Motor neuron (in vitro differentiated cells): ENCODE measurements around the gene TRAPPC3. TPM values are rescaled to one million over a fixed set of nuclear protein-coding genes. Genes with fewer than 3 reads are reported as not detected.

Source experiments
- ATAC-seq, 8 experiments: fragments of 200-7000 bp; cut with Tn5 transposase; replicated peaks in 6 of 8; 2 replicates each; pipeline ENCODE4 v1.8.0; 2021; ENCODE audit warnings: mild to moderate bottlenecking in 8 of 8, moderate library complexity in 8 of 8
- H3K27ac ChIP-seq, 2 donors: fragments of 250-450 bp; sonication (Bioruptor Pico); 2 replicates each; pipeline ENCODE4 v1.9.0; 2021; ENCODE audit warnings: antibody characterized with exemption in 2 of 2, mild to moderate bottlenecking in 2 of 2, moderate library complexity in 1 of 2
- H3K4me1 ChIP-seq, 2 donors: fragments of 250-450 bp; sonication (Bioruptor Pico); replicated peaks in 1 of 2; 2 replicates each; pipeline ENCODE4 v1.6.1; 2021; ENCODE audit warnings: antibody characterized with exemption in 2 of 2, mild to moderate bottlenecking in 2 of 2, moderate library complexity in 1 of 2
- H3K4me3 ChIP-seq, 5 donors: fragments of 250-450 bp; sonication (Bioruptor Pico); 2 replicates each; pipeline ENCODE4 v1.9.0; 2021; ENCODE audit warnings: antibody characterized with exemption in 5 of 5, mild to moderate bottlenecking in 5 of 5, moderate library complexity in 4 of 5
- WGBS, 10 experiments: fragments of 450-650 bp; shearing (Covaris generic); methylation state at CpG; one replicate each; pipeline ENCODE4 v1.0.0; 2022; 5-methylcytosine and 5-hydroxymethylcytosine counted together
- in situ Hi-C, 9 experiments: fragments of 400-800 bp; cut with MboI; loops; one replicate each; pipeline ENCODE4 v1.15.0; 2021; ENCODE audit warnings: low sequenced_read_pairs in 9 of 9, low pct_unique_long_range_greater_than_20kb in 2 of 9; ENCODE audit not compliant: unreplicated experiment in 9 of 9
- total RNA-seq, 8 experiments: library from RNA; unstranded; fragments of 300-600 nt; gene quantifications; 2 replicates each; pipeline versions ENCODE4 v1.2.3 to v1.2.4, GENCODE V29; 2022

The TRAPPC3 gene
- total RNA-seq, 8 experiments from 2014 or later, result 56.1 to 121 (median 69.5) TPM

- H3K27ac ChIP-seq, result peak within 1 kb of the TSS; percentile 100
- 0% methylated on average over 2 to 7 of the region's 88 CpGs; no CpG with 5 or more reads in 6 of the 10 experiments for WGBS, 10 experiments
- in situ Hi-C loops, result loop anchor here in 3 of 9 experiments (25.0 kb wide), 2 partner anchors 132 to 257 kb away; no protein-coding TSS in a partner anchor
- H3K4me3 ChIP-seq, result peak within 1 kb of the TSS; percentile 74 to 96 (median 92)
- peaks cover 37 to 41% of the 10 kb centered on the region in 2 donors for H3K4me1 ChIP-seq
- peak; percentile 72 to 81 (median 74) for ATAC-seq
Observed at GRCh38 chr1:36155408-36156328, 6.4 kb upstream of the TRAPPC3 start, which contains the start of gene MAP7D1. MAP7D1 (plus strand) TSS chr1:36156160; CDS start chr1:36156418, 258 bp downstream.

- in situ Hi-C loops, result loop anchor here in 3 of 9 experiments (25.0 kb wide), 2 partner anchors 132 to 257 kb away; no protein-coding TSS in a partner anchor
- Histone ChIP-seq H3K27ac (peak overlapping the region; percentile 100), H3K4me1 (peaks cover 42 to 43% of the 10 kb centered on the region in 2 donors), H3K4me3 (peak overlapping the region; percentile 74 to 96 (median 92))
- 22 to 100% (median 41%) methylated on average over 1 to 4 of the region's 6 CpGs; no CpG with 5 or more reads in 5 of the 10 experiments for WGBS, 10 experiments
- ATAC-seq, result no peak
Observed at GRCh38 chr1:36154765-36155407, 5.6 kb upstream of the TRAPPC3 start.

- peaks cover 42 to 45% of the 10 kb centered on the region in 2 donors for H3K4me1 ChIP-seq
- in situ Hi-C loops, result loop anchor here in 3 of 9 experiments (25.0 kb wide), 2 partner anchors 133 to 258 kb away; no protein-coding TSS in a partner anchor
- WGBS, 10 experiments, result 72 to 100% (median 95%) methylated on average over 1 to 5 of the region's 6 CpGs; no CpG with 5 or more reads in 3 of the 10 experiments
- no peak overlapping the region for H3K4me3 ChIP-seq
- peak overlapping the region in 1 of 2 donors; percentile 100 for H3K27ac ChIP-seq
- ATAC-seq, result no peak
Observed at GRCh38 chr1:36154335-36154734, 5.0 kb upstream of the TRAPPC3 start.

- no peak for ATAC-seq
- in situ Hi-C loops, result loop anchor here in 3 of 9 experiments (25.0 kb wide), 2 partner anchors 134 to 259 kb away; no protein-coding TSS in a partner anchor
Observed at GRCh38 chr1:36153476-36153875, 4.2 kb upstream of the TRAPPC3 start.

GRCh38 chr1:36151845-36152203 is 2.5 kb upstream of the TRAPPC3 start:
- H3K4me3 ChIP-seq, result no peak overlapping the region
- ATAC-seq, result no peak
- peak overlapping the region in 1 of 2 donors; percentile 90 for H3K27ac ChIP-seq
- H3K4me1 ChIP-seq, result peaks cover 31 to 34% of the 10 kb centered on the region in 2 donors
- in situ Hi-C loops, result loop anchor here in 3 of 9 experiments (25.0 kb wide), 2 partner anchors 135 to 260 kb away; no protein-coding TSS in a partner anchor
- 16 to 68% (median 34%) methylated on average over 1 to 3 of the region's 3 CpGs; no CpG with 5 or more reads in 6 of the 10 experiments for WGBS, 10 experiments

More at GRCh38 chr1:36153476-36153875, 4.2 kb upstream of the TRAPPC3 start:
- Histone ChIP-seq H3K4me1 (peaks cover 38 to 42% of the 10 kb centered on the region in 2 donors), H3K27ac (no peak overlapping the region), H3K4me3 (no peak overlapping the region)
- WGBS, 10 experiments, result 80 to 100% (median 96%) methylated on average over 1 to 6 of the region's 6 CpGs; no CpG with 5 or more reads in 4 of the 10 experiments

- no peak for ATAC-seq
- Histone ChIP-seq H3K4me3 (peak overlapping the region in 3 of 5 donors; percentile 4 to 7 (median 5)), H3K4me1 (peaks cover 31 to 34% of the 10 kb centered on the region in 2 donors), H3K27ac (peak overlapping the region; percentile 84 to 90)
- in situ Hi-C loops, result loop anchor here in 3 of 9 experiments (25.0 kb wide), 2 partner anchors 136 to 261 kb away; no protein-coding TSS in a partner anchor
- 0 to 42% (median 0%) methylated on average over 1 of the region's 1 CpG; no CpG with 5 or more reads in 6 of the 10 experiments for WGBS, 10 experiments
Observed at GRCh38 chr1:36151134-36151844, 2.0 kb upstream of the TRAPPC3 start.

GRCh38 chr1:36150296-36151133 is 1.2 kb upstream of the TRAPPC3 start:
- peak; percentile 52 to 71 (median 64) for ATAC-seq
- WGBS, 10 experiments, result 0 to 18% (median 2%) methylated on average over 1 to 7 of the region's 12 CpGs; no CpG with 5 or more reads in 4 of the 10 experiments
- H3K27ac ChIP-seq, result peak overlapping the region; percentile 84 to 90
- H3K4me1 ChIP-seq, result peaks cover 31 to 34% of the 10 kb centered on the region in 2 donors
- peak overlapping the region in 3 of 5 donors; percentile 5 to 11 (median 7) for H3K4me3 ChIP-seq
- in situ Hi-C loops, result loop anchor here in 3 of 9 experiments (25.0 kb wide), 2 partner anchors 137 to 262 kb away; no protein-coding TSS in a partner anchor

- H3K27ac ChIP-seq, result peak overlapping the region; percentile 84 to 90
- in situ Hi-C loops, result loop anchor here in 3 of 9 experiments (25.0 kb wide), 2 partner anchors 137 to 262 kb away; no protein-coding TSS in a partner anchor
- H3K4me3 ChIP-seq, result peak overlapping the region in 4 of 5 donors; percentile 3 to 8 (median 6)
- 0 to 60% (median 43%) methylated on average over 1 to 6 of the region's 6 CpGs; no CpG with 5 or more reads in 1 of the 10 experiments for WGBS, 10 experiments
- peaks cover 27 to 30% of the 10 kb centered on the region in 2 donors for H3K4me1 ChIP-seq
- ATAC-seq, result no peak
Observed at GRCh38 chr1:36149973-36150295, 648 bp upstream of the TRAPPC3 start.

- ATAC-seq, result peak in 2 of 8 experiments; percentile 5 to 9
Observed at GRCh38 chr1:36148821-36149236, 457 bp downstream of the TRAPPC3 start.

GRCh38 chr1:36144413-36144812 is 4.9 kb downstream of the TRAPPC3 start:
- no peak overlapping the region for H3K27ac ChIP-seq
- in situ Hi-C loops, result no loop called here
- ATAC-seq, result no peak

More at GRCh38 chr1:36148821-36149236, 457 bp downstream of the TRAPPC3 start:
- Histone ChIP-seq H3K4me3 (peak overlapping the region; percentile 49 to 66 (median 53)), H3K4me1 (peaks cover 21 to 22% of the 10 kb centered on the region in 2 donors), H3K27ac (peak overlapping the region; percentile 47 to 77)
- in situ Hi-C loops, result no loop called here
- 0 to 16% (median 11%) methylated on average over 5 to 16 of the region's 16 CpGs; no CpG with 5 or more reads in 3 of the 10 experiments for WGBS, 10 experiments

GRCh38 chr1:36143424-36143823 is 5.9 kb downstream of the TRAPPC3 start:
- WGBS, 10 experiments, result 62 to 100% (median 93%) methylated on average over 1 to 4 of the region's 4 CpGs
- in situ Hi-C loops, result no loop called here
- no peaks in the 10 kb centered on the region for H3K4me1 ChIP-seq
- ATAC-seq, result no peak
- no peak overlapping the region for H3K4me3 ChIP-seq
- no peak overlapping the region for H3K27ac ChIP-seq

More at GRCh38 chr1:36144413-36144812, 4.9 kb downstream of the TRAPPC3 start:
- Histone ChIP-seq H3K4me3 (no peak overlapping the region), H3K4me1 (peaks cover 0 to 3% of the 10 kb centered on the region in 2 donors)
- WGBS, 10 experiments, result 100% methylated on average over 1 to 2 of the region's 2 CpGs; no CpG with 5 or more reads in 3 of the 10 experiments
